GM21367 (cell line): ENCODE data around the gene PTPRT.

Source experiments
- ATAC-seq: cut with Tn5 transposase; IDR thresholded peaks from one replicate; pipeline ENCODE4 v1.9.1; 2021; ENCODE audit not compliant: unreplicated experiment

PTPRT gene

GRCh38 chr20:42341654-42342053 lies 848.1 kb downstream of the PTPRT start:
- no peak for ATAC-seq

DNA sequence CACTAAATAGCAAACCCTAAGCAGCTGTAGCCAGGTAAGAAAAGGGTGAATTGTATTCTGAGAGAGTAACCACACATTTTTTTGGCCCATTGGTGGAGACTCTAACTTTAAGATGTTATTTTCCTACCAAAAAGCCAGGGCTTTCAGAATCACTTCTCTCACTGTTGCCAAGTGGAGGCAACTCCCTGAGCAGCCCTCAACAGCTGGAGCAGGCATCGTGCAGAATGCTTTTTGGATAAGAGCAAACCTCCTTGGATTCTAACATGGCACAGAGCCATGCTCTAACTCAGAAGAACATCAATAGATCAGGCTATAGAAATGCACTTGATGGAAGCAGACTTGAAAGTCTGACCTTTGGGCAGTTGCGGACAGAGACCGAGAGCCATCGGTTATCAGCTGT lies 849.3 kb downstream of the PTPRT start:
- ATAC-seq, result no peak

- ATAC-seq, result no peak
These were observed 851.2 kb downstream of the PTPRT start for GRCh38 chr20:42338294-42339201.

- no peak for ATAC-seq
These were observed 853.1 kb downstream of the PTPRT start for GRCh38 chr20:42336576-42336975.

GRCh38 chr20:42319252-42320013 lies 870.3 kb downstream of the PTPRT start:
- no peak for ATAC-seq

DNA sequence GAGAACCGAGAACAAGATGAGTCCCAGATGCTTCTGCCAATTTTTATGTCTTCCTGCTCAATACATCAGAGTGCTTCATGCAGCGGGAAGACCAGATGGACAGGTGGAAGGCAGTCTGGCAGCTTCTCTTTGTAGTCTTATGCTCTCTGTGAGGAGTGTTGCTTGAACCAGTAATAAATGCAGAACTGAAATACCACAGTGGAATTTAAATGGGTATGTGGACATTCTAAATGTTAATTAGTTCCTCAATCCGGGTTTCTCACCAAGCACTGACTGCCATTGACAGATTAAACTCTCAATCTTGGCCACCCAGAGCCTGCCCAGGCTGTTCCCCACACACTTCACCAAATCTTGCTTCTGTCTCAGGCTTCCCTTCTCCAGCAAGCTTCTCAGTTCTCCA lies 876.0 kb downstream of the PTPRT start:
- ATAC-seq, result no peak

- no peak for ATAC-seq
These were observed 880.7 kb downstream of the PTPRT start for GRCh38 chr20:42309050-42309449.

DNA sequence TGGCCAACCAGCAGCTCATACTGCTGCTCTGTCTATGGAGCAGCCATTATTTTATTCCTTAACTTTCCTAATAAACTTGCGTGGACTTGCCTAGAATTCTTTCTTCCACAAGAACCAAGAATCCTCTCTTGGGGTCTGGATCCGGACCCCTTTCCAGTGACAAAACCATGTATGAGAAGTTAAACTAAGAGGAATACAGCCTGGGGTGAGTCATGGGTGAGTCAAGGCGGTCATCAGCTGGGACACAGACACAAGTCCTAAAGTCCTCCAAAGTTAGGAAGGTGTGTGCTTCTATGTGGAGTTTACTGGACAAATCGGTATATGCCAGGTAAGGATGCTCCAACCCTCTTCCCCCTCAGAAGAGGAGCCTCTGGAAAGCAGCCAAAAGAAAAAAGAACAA lies 881.5 kb downstream of the PTPRT start:
- ATAC-seq, result no peak

DNA sequence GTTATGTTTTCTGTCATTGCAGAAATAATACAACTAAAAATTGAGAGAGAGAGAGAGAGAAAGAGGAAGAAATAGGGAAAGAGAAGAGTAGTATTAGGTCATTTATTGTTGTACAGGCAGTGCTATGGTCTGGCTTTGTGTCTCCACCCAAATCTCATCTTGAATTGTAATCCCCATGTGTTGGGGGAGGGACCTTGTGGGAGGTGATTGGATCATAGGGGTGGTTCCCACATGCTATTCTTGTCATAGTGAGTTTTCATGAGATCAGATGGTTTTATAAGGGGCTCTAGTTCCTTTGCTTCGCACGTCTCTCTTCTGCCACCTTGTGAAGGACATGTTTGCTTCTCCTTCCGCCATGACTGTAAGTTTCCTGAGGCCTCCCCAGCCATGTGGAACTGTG lies 894.1 kb downstream of the PTPRT start:
- no peak for ATAC-seq

- ATAC-seq, result no peak
These were observed 894.7 kb downstream of the PTPRT start for GRCh38 chr20:42294976-42295375.

DNA sequence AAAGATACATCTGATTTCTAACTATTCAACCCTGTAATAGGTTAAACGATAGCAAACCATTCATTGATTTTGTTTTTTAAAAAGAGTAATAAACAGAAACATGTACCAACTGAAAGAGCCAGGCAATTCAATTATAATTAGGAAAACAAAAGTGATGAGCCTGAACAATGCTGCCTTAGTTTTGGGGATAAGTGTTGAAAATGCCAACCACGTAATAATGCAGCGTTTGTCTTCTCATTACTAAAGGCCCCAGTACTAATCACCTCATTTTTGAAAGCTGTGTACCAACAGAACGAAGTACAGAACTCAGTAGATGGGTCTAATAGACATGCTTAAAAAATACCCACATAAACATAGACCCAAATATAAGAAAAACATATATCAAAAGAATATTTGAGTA lies 907.9 kb downstream of the PTPRT start:
- ATAC-seq, result no peak

GRCh38 chr20:42276718-42277602 lies 912.7 kb downstream of the PTPRT start:
- ATAC-seq, result no peak

GRCh38 chr20:42274986-42275385 lies 914.7 kb downstream of the PTPRT start:
- ATAC-seq, result no peak

GRCh38 chr20:42272516-42272915 lies 917.2 kb downstream of the PTPRT start:
- no peak for ATAC-seq

GRCh38 chr20:42270539-42270938 lies 919.2 kb downstream of the PTPRT start:
- no peak for ATAC-seq

- no peak for ATAC-seq
These were observed 921.8 kb downstream of the PTPRT start for GRCh38 chr20:42267793-42268384.

DNA sequence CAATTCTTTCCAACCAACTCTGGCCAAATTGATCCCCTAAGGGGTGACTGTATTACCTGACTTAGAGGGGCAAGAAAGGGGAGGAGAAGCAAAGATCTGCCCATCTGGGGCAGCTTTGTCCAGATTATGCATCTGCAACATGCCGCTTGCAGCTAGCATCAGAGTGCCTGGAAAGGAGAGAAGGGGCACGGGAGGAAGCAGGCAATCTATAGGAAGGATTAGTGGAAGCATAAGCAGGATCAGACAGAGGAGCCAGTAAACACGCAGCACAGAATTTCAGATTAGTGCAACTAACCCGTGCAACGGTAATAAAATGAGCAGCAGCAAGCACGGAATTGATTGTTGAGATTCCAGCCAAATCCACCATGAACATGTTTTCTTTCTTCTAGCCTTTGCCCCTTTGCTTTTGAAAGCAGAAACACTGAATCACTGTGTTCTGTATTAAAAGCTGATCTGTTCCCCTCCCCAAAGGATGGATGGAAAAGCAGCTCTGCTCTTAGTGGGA lies 927.9 kb downstream of the PTPRT start:
- ATAC-seq, result no peak

GRCh38 chr20:42260184-42260583 lies 929.5 kb downstream of the PTPRT start:
- no peak for ATAC-seq

DNA sequence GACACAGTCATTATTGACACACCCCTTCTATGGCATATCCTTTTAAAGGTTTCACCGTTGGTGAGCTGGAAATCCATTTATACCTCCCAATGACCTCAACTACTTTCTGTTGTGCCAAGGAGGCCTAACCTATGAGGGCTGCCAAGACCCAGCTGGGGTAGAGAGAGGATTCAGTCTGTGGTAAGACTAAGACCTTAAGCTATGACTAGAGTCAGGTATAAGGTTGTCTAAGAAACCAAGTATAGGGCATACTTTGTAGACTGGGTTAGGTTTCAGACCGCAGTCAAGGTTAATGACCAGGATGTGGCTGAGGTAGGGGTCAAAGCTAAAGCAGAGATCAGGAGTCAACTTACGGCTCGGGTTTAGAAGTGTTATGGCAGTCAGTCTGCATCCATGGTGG lies 930.3 kb downstream of the PTPRT start:
- no peak for ATAC-seq

DNA sequence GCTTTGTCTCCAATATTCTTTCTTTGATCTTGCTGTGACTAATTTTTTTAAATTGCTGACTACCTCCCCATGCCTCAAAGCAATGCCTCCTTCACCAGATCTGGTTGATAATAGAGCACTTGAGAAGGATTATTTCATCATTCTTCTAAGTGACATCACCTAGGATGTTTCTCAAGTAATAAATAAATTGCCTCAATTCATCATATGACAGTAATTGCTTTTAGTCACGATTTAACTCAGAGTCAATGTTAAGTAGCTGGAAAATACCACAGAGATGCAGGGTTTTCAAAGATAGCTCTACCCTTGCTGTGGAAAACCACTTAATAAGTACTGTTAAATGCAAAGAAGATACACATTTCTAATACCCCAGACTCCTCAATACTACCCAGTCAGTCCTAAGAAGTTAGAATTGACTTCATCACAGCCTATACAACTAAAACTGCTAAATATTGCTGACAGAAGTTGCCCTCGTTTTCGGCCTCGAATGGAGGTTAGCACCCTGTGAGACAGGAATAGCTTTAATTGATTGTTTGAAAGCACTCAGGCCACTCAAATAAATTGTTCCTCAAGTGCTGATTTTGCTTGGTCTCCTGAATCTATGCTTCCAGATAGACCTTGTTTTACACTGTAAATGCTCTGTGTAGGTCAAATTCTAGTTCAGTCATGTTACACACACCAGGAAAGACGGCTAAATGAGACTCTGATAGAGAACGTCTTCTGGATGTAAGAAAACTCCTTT lies 931.0 kb downstream of the PTPRT start:
- ATAC-seq, result no peak
